Prostate gland (tissue), 2 donors: Measurements from ENCODE around the gene WDR5.

ENCODE experiments used
- CTCF ChIP-seq, 4 experiments: fragments of 200-600 bp in 2 of 4; fragments of 450-650 bp in 2 of 4; sonication (generic) in 2 of 4; IDR thresholded peaks; 1 replicate in 3 of 4; 2 replicates in 1 of 4; pipeline ENCODE4 v1.5.1; 2016 to 2019; ENCODE audit warnings: antibody characterized with exemption in 4 of 4, mild to moderate bottlenecking in 2 of 4, moderate library complexity in 2 of 4
- POLR2A ChIP-seq: fragments of 450-650 bp; IDR thresholded peaks from one replicate; pipeline ENCODE4 v1.6.1; 2016; ENCODE audit warnings: antibody characterized with exemption, mild to moderate bottlenecking
- POLR2AphosphoS5 ChIP-seq: sonication (generic); formaldehyde crosslinking; IDR thresholded peaks from one replicate; pipeline ENCODE4 v1.6.1; 2017; ENCODE audit warnings: antibody characterized with exemption

GRCh38 chr9:134155812-134156377 is 20.0 kb downstream of the WDR5 start:
- no peak for TF ChIP-seq POLR2AphosphoS5
- no peak for TF ChIP-seq CTCF (IDR thresholded peaks at IDR 0.05)
- TF ChIP-seq POLR2A: no peak
